Measurements from ENCODE around the gene AMDHD2. TPM values are rescaled to one million over a fixed set of nuclear protein-coding genes. Genes with fewer than 3 reads are reported as not detected.

AMDHD2 gene
- total RNA-seq, 2 experiments from 2014 or later, result 51.8 to 59.7 TPM

DNA sequence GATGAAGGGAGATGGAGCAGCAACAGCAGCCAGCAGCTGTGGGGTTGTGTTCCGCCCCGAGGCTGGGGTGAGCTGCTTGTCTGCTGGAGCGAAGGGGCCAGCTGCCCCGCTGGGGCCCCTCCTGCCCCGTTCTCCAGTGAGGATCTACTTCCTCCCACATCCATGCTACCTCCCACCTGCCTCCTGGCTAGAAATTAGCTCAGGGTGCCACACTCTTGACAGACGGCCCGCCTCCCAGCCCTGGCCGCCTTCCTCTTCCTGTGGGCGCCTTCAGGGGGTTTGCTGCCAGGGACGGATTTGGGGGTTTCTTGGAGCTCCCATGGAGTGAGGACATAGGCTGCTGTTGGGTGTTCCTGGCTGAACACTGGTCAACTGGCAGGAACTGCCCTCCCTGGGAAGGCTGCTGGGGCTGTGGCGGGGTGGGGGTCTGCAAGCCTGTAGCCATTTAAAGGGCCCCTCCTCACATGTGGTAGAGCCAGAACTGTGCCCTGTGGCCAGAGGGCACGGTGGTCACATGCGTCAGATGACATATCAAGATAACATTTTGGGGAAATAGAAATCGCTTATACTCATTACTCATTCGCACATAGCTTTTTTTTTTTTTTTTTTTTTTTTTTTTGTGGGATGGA is 32.2 kb upstream of the AMDHD2 start:
- intact Hi-C loops (cut with micrococcal nuclease; ENCODE audit: unreplicated experiment), result loop anchor here (5.0 kb wide), 1 partner anchor 151 kb away; no protein-coding TSS in a partner anchor

DNA sequence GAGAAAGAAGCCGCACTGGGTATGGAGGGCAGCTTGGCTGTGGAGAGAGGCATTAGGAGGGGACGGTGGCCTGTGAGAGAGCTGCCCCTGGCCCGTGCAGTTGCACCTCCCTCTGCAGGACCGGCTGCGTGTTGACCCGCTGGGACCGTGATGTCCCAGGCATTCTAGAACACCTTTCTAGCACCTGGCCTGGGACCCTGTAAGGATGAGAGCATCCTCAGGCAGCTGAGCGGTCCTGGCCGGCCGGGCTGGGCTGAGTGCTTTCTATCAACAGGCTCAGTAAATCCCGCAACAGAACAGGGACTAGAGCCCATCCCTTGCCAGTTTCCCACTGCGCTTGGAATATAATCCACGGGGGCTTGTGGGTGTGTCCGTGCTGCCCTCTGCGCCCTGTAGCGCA is 30.6 kb upstream of the AMDHD2 start:
- ChIA-PET CTCF (ENCODE audit: unreplicated experiment) (no interaction called here), POLR2A (no interaction called here)
- no peaks in the 10 kb centered on the region for H3K79me2 ChIP-seq (ENCODE audit: insufficient read depth, low read depth, low read length)
- no peak overlapping the region for H2AFZ ChIP-seq (ENCODE audit: low read length)
- DNase-seq (ENCODE audit: low spot score), result no peak
- no peaks in the 10 kb centered on the region for H3K9me3 ChIP-seq (ENCODE audit: low read length)
- peaks cover 6% of the 10 kb centered on the region for H3K4me1 ChIP-seq (ENCODE audit: insufficient read depth, low read length, poor library complexity, severe bottlenecking)
- no peaks in the 10 kb centered on the region for H4K20me1 ChIP-seq (ENCODE audit: insufficient read depth, low read length)
- no peak for TF ChIP-seq CTCF (conservative IDR thresholded peaks at IDR 0.05; ENCODE audit: low read length)
- no peak for TF ChIP-seq EZH2phosphoT487 (IDR thresholded peaks at IDR 0.05; ENCODE audit: borderline replicate concordance, low read depth, low read length)
- no peak overlapping the region for H3K4me3 ChIP-seq (ENCODE audit: low read depth, low read length, poor library complexity, severe bottlenecking)
- BruUV-seq (replicated peaks), result no TSS peak
- intact Hi-C loops (cut with micrococcal nuclease; ENCODE audit: unreplicated experiment), result loop anchor here (5.0 kb wide), 1 partner anchor 152 kb away; no protein-coding TSS in a partner anchor
- no peak overlapping the region for H3K4me2 ChIP-seq (ENCODE audit: low read length)
- peaks cover 20% of the 10 kb centered on the region; the same call in 1 of the 2 replicates for H3K36me3 ChIP-seq (ENCODE audit: insufficient read depth, low read length)
- H3K9me2 ChIP-seq (ENCODE audit: insufficient read depth, low read length), result no peaks in the 10 kb centered on the region
- no peak overlapping the region for H3K27ac ChIP-seq (ENCODE audit: low read depth, low read length, poor library complexity, severe bottlenecking)

More for the DNA sequence above, 32.2 kb upstream of the AMDHD2 start:
- no peak overlapping the region for H3K27ac ChIP-seq (ENCODE audit: low read depth, low read length, poor library complexity, severe bottlenecking)
- TF ChIP-seq EZH2phosphoT487 (IDR thresholded peaks at IDR 0.05; ENCODE audit: borderline replicate concordance, low read depth, low read length) (no peak), CTCF (conservative IDR thresholded peaks at IDR 0.05; ENCODE audit: low read length) (no peak)
- CTCF ChIA-PET (ENCODE audit: unreplicated experiment), result no interaction called here
- H3K9me2 ChIP-seq (ENCODE audit: insufficient read depth, low read length), result no peaks in the 10 kb centered on the region
- no peak overlapping the region for H2AFZ ChIP-seq (ENCODE audit: low read length)
- no TSS peak for BruUV-seq (replicated peaks)
- peaks cover 20% of the 10 kb centered on the region; the same call in 1 of the 2 replicates for H3K36me3 ChIP-seq (ENCODE audit: insufficient read depth, low read length)
- H3K4me1 ChIP-seq (ENCODE audit: insufficient read depth, low read length, poor library complexity, severe bottlenecking), result peaks cover 6% of the 10 kb centered on the region
- no peak overlapping the region for H3K4me3 ChIP-seq (ENCODE audit: low read depth, low read length, poor library complexity, severe bottlenecking)
- no peaks in the 10 kb centered on the region for H4K20me1 ChIP-seq (ENCODE audit: insufficient read depth, low read length)
- no peaks in the 10 kb centered on the region for H3K79me2 ChIP-seq (ENCODE audit: insufficient read depth, low read depth, low read length)
- H3K4me2 ChIP-seq (ENCODE audit: low read length), result no peak overlapping the region
- no peak for DNase-seq (ENCODE audit: low spot score)
- no peaks in the 10 kb centered on the region for H3K9me3 ChIP-seq (ENCODE audit: low read length)
- POLR2A ChIA-PET, result interaction anchor here (0.5 to 0.6 kb wide), 2 partner anchors 127 to 233 kb away, joined by 3 to 6 read pairs; no protein-coding TSS in a partner anchor
